NT2/D1 (cell line): ENCODE results near the gene MGAT5.

Experiments
- DNase-seq: peaks from one replicate; pipeline ENCODE4 v3.0.0-alpha.2; 2011; ENCODE audit warnings: low read depth, low spot score
- H3K27me3 ChIP-seq: 2 replicates; pipeline ENCODE4 v1.6.0; 2011; ENCODE audit warnings: mild to moderate bottlenecking; ENCODE audit not compliant: insufficient read length, insufficient read depth
- H3K36me3 ChIP-seq: 2 replicates; pipeline ENCODE4 v1.6.1; 2011; ENCODE audit warnings: mild to moderate bottlenecking, low read length, mixed read lengths; ENCODE audit not compliant: insufficient read depth, insufficient read length
- H3K4me1 ChIP-seq: 2 replicates; pipeline ENCODE4 v1.5.1; 2011; ENCODE audit not compliant: insufficient read depth, insufficient read length
- H3K4me3 ChIP-seq: 2 replicates; pipeline ENCODE4 v1.5.1; 2011; ENCODE audit warnings: low read depth; ENCODE audit not compliant: insufficient read length
- H3K9ac ChIP-seq: 2 replicates; pipeline ENCODE4 v1.6.0; 2011; ENCODE audit warnings: low read depth; ENCODE audit not compliant: insufficient read length
- H3K9me3 ChIP-seq: 2 replicates; pipeline ENCODE4 v1.5.1; 2011; ENCODE audit warnings: mild to moderate bottlenecking, low read length; ENCODE audit not compliant: insufficient read depth
- SUZ12 ChIP-seq: IDR thresholded peaks from 2 replicates; pipeline ENCODE4 v1.6.1; 2011; ENCODE audit not compliant: insufficient read length, insufficient read depth; ENCODE audit errors: extremely low read depth
- YY1 ChIP-seq: IDR thresholded peaks from 2 replicates; pipeline ENCODE4 v1.6.1; 2011; ENCODE audit not compliant: insufficient read length, insufficient read depth
- ZNF274 ChIP-seq: IDR thresholded peaks from 2 replicates; pipeline ENCODE4 v1.6.1; 2011; ENCODE audit warnings: mild to moderate bottlenecking, low read depth, low read length

The MGAT5 gene

DNA sequence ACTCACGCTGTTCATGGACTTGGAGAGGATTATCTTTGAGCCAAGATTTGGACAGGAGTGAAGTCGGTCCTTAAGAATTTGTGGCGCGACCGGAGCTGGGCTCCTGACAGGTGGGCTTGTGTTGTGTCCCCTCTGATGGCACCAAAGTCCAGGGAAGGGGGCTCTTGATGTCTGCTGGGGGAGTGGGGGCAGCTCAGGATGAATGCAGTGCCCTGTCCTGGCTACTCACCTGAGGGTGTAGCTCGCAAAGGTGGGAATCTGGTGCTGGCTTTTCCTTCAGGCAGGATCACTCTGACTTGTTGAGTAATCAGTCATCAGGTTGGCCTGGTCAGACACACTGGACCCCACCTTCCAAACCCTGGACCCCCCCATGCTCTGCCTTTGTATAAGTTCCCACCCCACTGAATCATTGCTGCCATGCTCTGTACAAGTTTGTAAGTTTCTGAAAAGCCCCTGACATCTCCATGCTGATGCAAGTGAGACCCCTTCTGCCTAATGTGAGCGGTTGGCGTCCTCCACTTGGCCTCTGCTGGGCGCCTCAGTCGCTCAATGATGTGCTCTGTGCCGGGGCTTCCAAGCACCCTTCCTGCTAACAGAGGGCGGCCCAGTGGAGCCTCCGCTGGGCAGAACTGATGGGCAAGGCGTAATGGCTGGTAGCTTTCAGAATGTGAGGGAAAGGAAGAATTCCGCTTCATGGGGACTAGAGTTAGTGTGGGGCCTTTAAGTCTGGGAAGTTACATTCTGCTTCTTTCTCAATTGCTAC lies 196.1 kb downstream of the MGAT5 start:
- Histone ChIP-seq H3K36me3 (peaks cover 21% of the 10 kb centered on the region), H3K4me1 (peaks cover 9% of the 10 kb centered on the region), H3K27me3 (no peaks in the 10 kb centered on the region), H3K9me3 (no peaks in the 10 kb centered on the region), H3K4me3 (no peak overlapping the region), H3K9ac (no peak overlapping the region)
- TF ChIP-seq YY1 (no peak), ZNF274 (no peak), SUZ12 (no peak)
- no peak for DNase-seq

DNA sequence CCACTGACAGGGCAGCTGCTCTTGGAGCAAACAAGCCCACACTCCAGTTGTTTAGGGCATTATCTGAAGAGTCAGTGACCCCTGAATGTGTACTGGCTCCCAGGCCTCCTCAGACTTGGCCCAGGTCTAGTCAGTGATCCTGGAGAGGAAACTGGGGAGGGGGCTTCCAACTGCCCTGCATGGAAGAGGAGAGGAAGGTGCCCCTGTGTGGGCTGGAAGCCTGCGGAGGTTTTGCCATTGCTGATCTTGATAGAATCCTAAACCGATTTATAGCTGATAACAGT lies 197.4 kb downstream of the MGAT5 start:
- H3K9me3 ChIP-seq, result no peaks in the 10 kb centered on the region
- H3K4me1 ChIP-seq, result peaks cover 4% of the 10 kb centered on the region
- H3K36me3 ChIP-seq, result peaks cover 19% of the 10 kb centered on the region
- H3K9ac ChIP-seq, result no peak overlapping the region
- TF ChIP-seq SUZ12, result no peak
- no peak for TF ChIP-seq ZNF274
- no peak for TF ChIP-seq YY1
- no peak overlapping the region for H3K4me3 ChIP-seq
- DNase-seq, result no peak
- no peaks in the 10 kb centered on the region for H3K27me3 ChIP-seq

GRCh38 chr2:134452042-134452733 lies 198.3 kb downstream of the MGAT5 start:
- Histone ChIP-seq H3K36me3 (peaks cover 17% of the 10 kb centered on the region), H3K4me3 (no peak overlapping the region), H3K9ac (no peak overlapping the region), H3K9me3 (no peaks in the 10 kb centered on the region), H3K27me3 (no peaks in the 10 kb centered on the region), H3K4me1 (peaks cover 4% of the 10 kb centered on the region)
- no peak for TF ChIP-seq SUZ12
- TF ChIP-seq ZNF274, result no peak
- TF ChIP-seq YY1, result no peak
- DNase-seq, result no peak

DNA sequence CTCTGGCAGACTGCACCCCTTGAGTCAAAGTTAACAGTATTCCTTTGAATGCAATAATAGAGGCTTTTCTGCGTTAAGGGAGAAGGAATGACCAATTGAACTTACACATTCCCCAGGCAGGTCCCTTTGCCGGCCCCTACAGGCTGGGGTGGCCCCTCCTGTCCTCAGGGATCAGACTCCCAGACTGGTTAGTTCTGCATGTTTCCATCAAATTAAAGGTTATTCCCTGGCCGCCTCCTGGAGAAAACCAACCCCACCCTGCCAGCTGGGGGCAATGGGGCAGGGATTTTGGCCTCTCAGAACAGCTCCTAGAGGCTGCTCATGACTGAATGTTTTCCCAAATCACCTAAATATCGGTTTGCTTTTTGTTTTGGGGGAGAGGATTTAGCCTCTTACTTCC lies 199.6 kb downstream of the MGAT5 start:
- TF ChIP-seq SUZ12 (no peak), ZNF274 (no peak), YY1 (no peak)
- peaks cover 9% of the 10 kb centered on the region for H3K36me3 ChIP-seq
- H3K9ac ChIP-seq, result no peak overlapping the region
- no peak for DNase-seq
- H3K4me3 ChIP-seq, result no peak overlapping the region
- no peaks in the 10 kb centered on the region for H3K27me3 ChIP-seq
- peaks cover 10% of the 10 kb centered on the region for H3K4me1 ChIP-seq
- H3K9me3 ChIP-seq, result no peaks in the 10 kb centered on the region

DNA sequence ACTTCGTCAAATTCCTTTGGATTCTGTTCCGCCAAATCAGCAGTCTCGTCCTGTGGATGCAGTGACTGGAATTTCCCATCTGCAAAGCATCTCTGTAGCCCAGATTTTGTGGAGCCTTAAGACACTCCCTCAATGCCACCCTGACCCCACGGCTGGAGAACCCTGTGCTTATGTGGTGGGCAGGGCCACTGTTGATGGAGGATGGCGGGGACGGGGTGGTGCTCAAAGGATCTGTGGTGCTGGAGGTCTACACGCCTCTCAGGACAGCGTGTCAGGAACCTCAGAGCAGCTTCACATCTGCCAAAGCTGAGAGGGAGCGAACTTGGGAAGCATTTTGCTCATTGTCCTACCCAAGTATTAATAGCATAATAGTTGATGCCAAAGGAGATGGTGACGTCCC lies 200.1 kb downstream of the MGAT5 start:
- Histone ChIP-seq H3K27me3 (no peaks in the 10 kb centered on the region), H3K9me3 (no peaks in the 10 kb centered on the region), H3K4me1 (peaks cover 10% of the 10 kb centered on the region), H3K4me3 (no peak overlapping the region), H3K36me3 (peaks cover 6% of the 10 kb centered on the region), H3K9ac (no peak overlapping the region)
- TF ChIP-seq SUZ12, result no peak
- no peak for TF ChIP-seq ZNF274
- no peak for TF ChIP-seq YY1
- no peak for DNase-seq

- H3K9me3 ChIP-seq, result no peaks in the 10 kb centered on the region
- no peak overlapping the region for H3K9ac ChIP-seq
These were observed 200.6 kb downstream of the MGAT5 start for GRCh38 chr2:134454426-134454825.

GRCh38 chr2:134454931-134455330 lies 201.1 kb downstream of the MGAT5 start:
- Histone ChIP-seq H3K9ac (no peak overlapping the region), H3K4me3 (no peak overlapping the region), H3K27me3 (no peaks in the 10 kb centered on the region), H3K4me1 (peaks cover 10% of the 10 kb centered on the region), H3K9me3 (no peaks in the 10 kb centered on the region), H3K36me3 (no peaks in the 10 kb centered on the region)
- DNase-seq, result no peak
- TF ChIP-seq SUZ12, result no peak
- no peak for TF ChIP-seq YY1
- TF ChIP-seq ZNF274, result no peak

More at GRCh38 chr2:134454426-134454825, 200.6 kb downstream of the MGAT5 start:
- peaks cover 10% of the 10 kb centered on the region for H3K4me1 ChIP-seq
- peaks cover 4% of the 10 kb centered on the region for H3K36me3 ChIP-seq
- H3K4me3 ChIP-seq, result no peak overlapping the region
- H3K27me3 ChIP-seq, result no peaks in the 10 kb centered on the region
- TF ChIP-seq SUZ12, result no peak
- no peak for TF ChIP-seq YY1
- no peak for TF ChIP-seq ZNF274
- no peak for DNase-seq
